GM23338 (cell line): ENCODE data around the gene DSCAML1.

Source experiments
- EZH2 ChIP-seq: fragments of 200-600 bp; sonication (generic); IDR thresholded peaks from one replicate; pipeline ENCODE4 v1.8.0; 2017; ENCODE audit warnings: antibody characterized with exemption, mild to moderate bottlenecking, low read depth; ENCODE audit not compliant: unreplicated experiment
- EZH2phosphoT487 ChIP-seq: fragments of 200-600 bp; sonication (generic); IDR thresholded peaks from one replicate; pipeline ENCODE4 v1.8.1; 2018; ENCODE audit warnings: antibody characterized with exemption; ENCODE audit not compliant: unreplicated experiment
- NANOG ChIP-seq: IDR thresholded peaks from 2 replicates; pipeline ENCODE4 v1.6.1; 2016; ENCODE audit warnings: antibody characterized with exemption, borderline replicate concordance

DNA sequence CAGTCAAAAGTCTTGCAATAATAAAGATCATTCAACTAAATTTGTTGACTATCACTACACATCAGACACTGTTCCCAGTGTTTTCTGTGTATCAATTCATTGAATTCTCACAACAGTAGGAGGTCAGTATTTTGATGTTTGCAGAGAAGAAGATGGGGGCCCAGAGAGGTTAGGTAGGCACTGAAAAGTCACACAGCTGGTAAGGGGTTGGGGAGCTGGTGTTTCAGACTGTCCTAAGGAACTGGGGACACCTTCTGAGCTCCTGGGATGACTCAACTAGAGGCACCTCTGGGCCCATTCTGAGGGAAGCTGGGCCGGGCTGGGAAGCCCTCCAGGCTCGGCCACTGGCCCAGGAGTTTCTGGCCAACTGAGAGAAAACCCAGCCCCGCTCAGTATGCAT is 180.0 kb downstream of the DSCAML1 start:
- TF ChIP-seq EZH2: no peak
- TF ChIP-seq EZH2phosphoT487: no peak
- no peak for TF ChIP-seq NANOG
